Gastrocnemius medialis (tissue), 4 donors: ENCODE results near the gene TMEM247.

Experiments
- CTCF ChIP-seq, 5 experiments: fragments of 450-650 bp in 3 of 5; fragments of 200-600 bp in 2 of 5; sonication (generic) in 2 of 5; IDR thresholded peaks in 4 of 5; conservative IDR thresholded peaks in 1 of 5; 1 replicate in 4 of 5; 2 replicates in 1 of 5; pipeline ENCODE4 v1.5.1; 2016 to 2019; ENCODE audit warnings: antibody characterized with exemption in 5 of 5, mild to moderate bottlenecking in 3 of 5, moderate library complexity in 3 of 5
- POLR2A ChIP-seq, 2 donors: fragments of 450-650 bp; IDR thresholded peaks; one replicate each; pipeline ENCODE4 v1.6.1; 2017; ENCODE audit warnings: antibody characterized with exemption in 2 of 2, mild to moderate bottlenecking in 2 of 2, moderate library complexity in 2 of 2

GRCh38 chr2:46447649-46448048 is 31.7 kb upstream of the TMEM247 start:
- TF ChIP-seq POLR2A (IDR thresholded peaks at IDR 0.05): no peak
- no peak for TF ChIP-seq CTCF (IDR thresholded peaks at IDR 0.05 in 4 of 5, conservative IDR thresholded peaks at IDR 0.05 in 1 of 5)
